ENCODE results near the gene CORIN. TPM values are rescaled to one million over a fixed set of nuclear protein-coding genes. Genes with fewer than 3 reads are reported as not detected.

CORIN gene
- total and polyA plus RNA-seq, 9 donors = 0.20 to 7.9 (median 0.80) TPM; not detected in 1

DNA sequence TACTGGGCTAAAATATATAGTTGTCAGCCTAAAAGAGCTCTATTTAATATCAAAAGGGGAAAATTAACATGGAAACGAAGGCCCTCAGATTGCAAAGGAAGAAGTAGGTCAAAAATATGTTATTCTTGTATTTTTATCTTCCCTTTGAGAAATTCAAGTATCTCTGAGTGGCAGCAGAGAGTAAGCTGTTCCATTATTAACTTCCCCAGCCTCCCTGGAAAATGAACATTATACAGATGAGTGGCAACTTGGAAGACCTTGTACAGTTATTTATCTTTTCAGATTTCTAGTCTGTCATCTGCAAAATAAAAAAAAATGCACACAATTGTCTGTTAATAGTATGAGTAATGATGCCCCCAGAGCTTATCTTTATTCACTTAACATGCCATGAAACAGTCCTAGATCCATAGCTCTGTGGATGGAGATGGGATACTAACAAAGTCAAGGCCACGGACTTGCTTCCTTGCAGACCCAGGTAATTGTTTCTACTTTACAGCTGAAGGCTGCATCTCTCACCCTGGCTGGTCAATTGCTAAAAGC lies 93.0 kb downstream of the CORIN start:
- no peak overlapping the region for H3K27ac ChIP-seq
- no peak for DNase-seq
- no peaks in the 10 kb centered on the region for H3K27me3 ChIP-seq
- no peaks in the 10 kb centered on the region for H3K9me3 ChIP-seq
- H3K4me1 ChIP-seq (ENCODE audit: insufficient read depth) = no peaks in the 10 kb centered on the region
- no peaks in the 10 kb centered on the region for H3K36me3 ChIP-seq
- H3K4me3 ChIP-seq = no peak overlapping the region
- 62 to 67% (median 66%) methylated on average over 2 of the region's 2 CpGs for WGBS, 3 donors
- no peak for TF ChIP-seq POLR2A (IDR thresholded peaks at IDR 0.05)
- TF ChIP-seq, protein P1, sequence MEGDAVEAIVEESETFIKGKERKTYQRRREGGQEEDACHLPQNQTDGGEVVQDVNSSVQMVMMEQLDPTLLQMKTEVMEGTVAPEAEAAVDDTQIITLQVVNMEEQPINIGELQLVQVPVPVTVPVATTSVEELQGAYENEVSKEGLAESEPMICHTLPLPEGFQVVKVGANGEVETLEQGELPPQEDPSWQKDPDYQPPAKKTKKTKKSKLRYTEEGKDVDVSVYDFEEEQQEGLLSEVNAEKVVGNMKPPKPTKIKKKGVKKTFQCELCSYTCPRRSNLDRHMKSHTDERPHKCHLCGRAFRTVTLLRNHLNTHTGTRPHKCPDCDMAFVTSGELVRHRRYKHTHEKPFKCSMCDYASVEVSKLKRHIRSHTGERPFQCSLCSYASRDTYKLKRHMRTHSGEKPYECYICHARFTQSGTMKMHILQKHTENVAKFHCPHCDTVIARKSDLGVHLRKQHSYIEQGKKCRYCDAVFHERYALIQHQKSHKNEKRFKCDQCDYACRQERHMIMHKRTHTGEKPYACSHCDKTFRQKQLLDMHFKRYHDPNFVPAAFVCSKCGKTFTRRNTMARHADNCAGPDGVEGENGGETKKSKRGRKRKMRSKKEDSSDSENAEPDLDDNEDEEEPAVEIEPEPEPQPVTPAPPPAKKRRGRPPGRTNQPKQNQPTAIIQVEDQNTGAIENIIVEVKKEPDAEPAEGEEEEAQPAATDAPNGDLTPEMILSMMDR (IDR thresholded peaks at IDR 0.05) = no peak
- no peak for TF ChIP-seq EP300 (IDR thresholded peaks at IDR 0.05)
- intact Hi-C loops (cut with DNase I) = no loop called here

DNA sequence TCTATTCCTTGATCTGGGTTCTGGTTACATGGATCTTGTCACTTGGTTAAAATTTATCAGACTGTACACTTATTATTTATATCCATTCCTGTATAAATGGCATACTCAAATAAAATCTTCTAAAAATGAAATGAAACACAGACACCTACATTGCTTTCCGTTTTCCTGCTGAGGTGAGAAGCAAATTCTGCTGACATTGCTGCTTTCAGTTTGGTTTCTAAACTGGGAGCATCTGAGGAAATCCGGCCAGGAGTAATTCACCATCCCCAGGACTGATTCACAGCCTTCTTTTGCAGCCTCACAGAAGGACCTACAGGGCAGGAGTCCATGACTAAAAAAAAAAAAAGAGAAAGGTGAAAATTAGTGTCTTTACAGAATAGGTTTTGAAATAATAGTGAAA lies 93.6 kb downstream of the CORIN start:
- Histone ChIP-seq H3K27me3 (no peaks in the 10 kb centered on the region), H3K4me3 (no peak overlapping the region), H3K9me3 (no peaks in the 10 kb centered on the region), H3K27ac (no peak overlapping the region), H3K36me3 (no peaks in the 10 kb centered on the region), H3K4me1 (ENCODE audit: insufficient read depth) (no peaks in the 10 kb centered on the region)
- TF ChIP-seq, protein P1 (IDR thresholded peaks at IDR 0.05) = no peak
- TF ChIP-seq POLR2A (IDR thresholded peaks at IDR 0.05) (no peak), EP300 (IDR thresholded peaks at IDR 0.05) (no peak)
- intact Hi-C loops (cut with DNase I) = no loop called here
- 69 to 81% (median 76%) methylated on average over 2 of the region's 2 CpGs for WGBS, 3 donors
- DNase-seq = no peak

DNA sequence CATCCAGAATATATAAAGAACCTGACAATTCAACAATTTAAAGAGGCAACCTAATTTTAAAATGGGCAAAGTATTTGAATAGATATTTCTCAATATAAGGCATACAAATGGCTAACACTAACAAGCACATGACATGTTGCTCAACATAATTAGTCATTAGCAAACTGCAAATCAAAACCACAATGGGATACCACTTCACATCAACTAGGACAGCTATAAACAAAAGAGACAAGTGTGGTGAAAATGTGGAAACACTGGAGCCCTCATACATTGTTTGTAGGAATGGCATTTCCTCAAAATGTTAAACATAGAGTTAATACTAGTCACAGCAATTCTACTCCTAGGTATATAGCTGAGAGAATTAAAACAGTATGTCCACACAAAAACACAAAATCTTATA lies 96.7 kb downstream of the CORIN start:
- H3K4me3 ChIP-seq = no peak overlapping the region
- no peaks in the 10 kb centered on the region for H3K36me3 ChIP-seq
- H3K27ac ChIP-seq = no peak overlapping the region
- intact Hi-C loops (cut with DNase I) = no loop called here
- DNase-seq = no peak
- H3K4me1 ChIP-seq (ENCODE audit: insufficient read depth) = no peaks in the 10 kb centered on the region
- H3K9me3 ChIP-seq = no peaks in the 10 kb centered on the region
- H3K27me3 ChIP-seq = no peaks in the 10 kb centered on the region
- no peak for TF ChIP-seq POLR2A (IDR thresholded peaks at IDR 0.05)
- TF ChIP-seq, protein P1 (IDR thresholded peaks at IDR 0.05) = no peak
- TF ChIP-seq EP300 (IDR thresholded peaks at IDR 0.05) = no peak

DNA sequence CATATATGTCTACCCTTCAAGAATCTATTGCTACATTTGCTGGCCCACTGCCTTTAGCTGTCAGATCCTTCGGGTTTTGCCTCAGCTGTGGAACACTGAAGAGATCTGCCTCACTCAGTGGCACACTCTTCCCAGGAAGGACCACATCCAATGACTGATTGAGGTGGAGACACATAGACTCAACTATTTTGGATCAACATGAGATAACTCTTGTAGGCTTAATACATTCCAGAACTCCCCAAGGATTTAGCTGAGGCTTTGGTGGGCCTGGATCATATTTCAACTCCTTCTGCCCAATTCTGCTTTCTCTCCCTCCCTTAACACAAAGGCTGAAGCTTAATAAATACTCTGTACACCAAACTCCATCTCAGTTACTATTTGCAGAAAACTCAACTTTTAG lies 100.5 kb downstream of the CORIN start:
- 67 to 78% (median 78%) methylated on average over 1 of the region's 1 CpG for WGBS, 3 donors
- H3K9me3 ChIP-seq = no peaks in the 10 kb centered on the region
- TF ChIP-seq, protein P1 (IDR thresholded peaks at IDR 0.05) = no peak
- no peak for TF ChIP-seq EP300 (IDR thresholded peaks at IDR 0.05)
- TF ChIP-seq POLR2A (IDR thresholded peaks at IDR 0.05) = no peak
- H3K4me3 ChIP-seq = no peak overlapping the region
- no peak overlapping the region for H3K27ac ChIP-seq
- no peaks in the 10 kb centered on the region for H3K27me3 ChIP-seq
- H3K36me3 ChIP-seq = no peaks in the 10 kb centered on the region
- no peak for DNase-seq
- H3K4me1 ChIP-seq (ENCODE audit: insufficient read depth) = no peaks in the 10 kb centered on the region
- intact Hi-C loops (cut with DNase I) = no loop called here
